Fibroblast of mammary gland (primary cell): Measurements from ENCODE around the gene RSPH1.
"Not testable (repeated sequence)": the region's sequence is repeated elsewhere in the genome, so short reads cannot be mapped to it uniquely, and the experiment has no call there.

Experiments
- DNase-seq: peaks from one replicate; pipeline ENCODE4 v3.0.0-alpha.2; 2010; ENCODE audit warnings: low read depth
- H3K4me3 ChIP-seq: 2 replicates; pipeline ENCODE4 v1.5.1; 2011; ENCODE audit warnings: low read depth, mild to moderate bottlenecking, low read length, moderate library complexity; ENCODE audit not compliant: control insufficient read depth
- TF ChIP-seq, protein P1 (sequence below): conservative IDR thresholded peaks from 2 replicates; pipeline ENCODE4 v1.5.1; 2011; ENCODE audit warnings: low read depth, low read length, inconsistent platforms; ENCODE audit not compliant: control insufficient read depth, insufficient read depth

Gene RSPH1

GRCh38 chr21:42471206-42471605, 24.8 kb downstream of the RSPH1 start:
- no peak overlapping the region for H3K4me3 ChIP-seq
- TF ChIP-seq, protein P1, sequence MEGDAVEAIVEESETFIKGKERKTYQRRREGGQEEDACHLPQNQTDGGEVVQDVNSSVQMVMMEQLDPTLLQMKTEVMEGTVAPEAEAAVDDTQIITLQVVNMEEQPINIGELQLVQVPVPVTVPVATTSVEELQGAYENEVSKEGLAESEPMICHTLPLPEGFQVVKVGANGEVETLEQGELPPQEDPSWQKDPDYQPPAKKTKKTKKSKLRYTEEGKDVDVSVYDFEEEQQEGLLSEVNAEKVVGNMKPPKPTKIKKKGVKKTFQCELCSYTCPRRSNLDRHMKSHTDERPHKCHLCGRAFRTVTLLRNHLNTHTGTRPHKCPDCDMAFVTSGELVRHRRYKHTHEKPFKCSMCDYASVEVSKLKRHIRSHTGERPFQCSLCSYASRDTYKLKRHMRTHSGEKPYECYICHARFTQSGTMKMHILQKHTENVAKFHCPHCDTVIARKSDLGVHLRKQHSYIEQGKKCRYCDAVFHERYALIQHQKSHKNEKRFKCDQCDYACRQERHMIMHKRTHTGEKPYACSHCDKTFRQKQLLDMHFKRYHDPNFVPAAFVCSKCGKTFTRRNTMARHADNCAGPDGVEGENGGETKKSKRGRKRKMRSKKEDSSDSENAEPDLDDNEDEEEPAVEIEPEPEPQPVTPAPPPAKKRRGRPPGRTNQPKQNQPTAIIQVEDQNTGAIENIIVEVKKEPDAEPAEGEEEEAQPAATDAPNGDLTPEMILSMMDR, result no peak
- DNase-seq, result no peak

- not testable (repeated sequence) for DNase-seq, H3K4me3 ChIP-seq
These were observed 26.3 kb downstream of the RSPH1 start for GRCh38 chr21:42469726-42470125.

GRCh38 chr21:42469272-42469671, 26.8 kb downstream of the RSPH1 start:
- no peak overlapping the region for H3K4me3 ChIP-seq
- no peak for DNase-seq
- TF ChIP-seq, protein P1, result no peak

- no peak for DNase-seq
- TF ChIP-seq, protein P1, result no peak
- H3K4me3 ChIP-seq, result no peak overlapping the region
These were observed 27.4 kb downstream of the RSPH1 start for GRCh38 chr21:42468491-42469131.

- TF ChIP-seq, protein P1, result no peak
- no peak for DNase-seq
These were observed 28.7 kb downstream of the RSPH1 start for GRCh38 chr21:42467140-42467983.

GRCh38 chr21:42466700-42467099, 29.3 kb downstream of the RSPH1 start:
- TF ChIP-seq, protein P1, result no peak
- no peak for DNase-seq
- no peak overlapping the region for H3K4me3 ChIP-seq

More at GRCh38 chr21:42467140-42467983, 28.7 kb downstream of the RSPH1 start:
- H3K4me3 ChIP-seq, result no peak overlapping the region

DNA sequence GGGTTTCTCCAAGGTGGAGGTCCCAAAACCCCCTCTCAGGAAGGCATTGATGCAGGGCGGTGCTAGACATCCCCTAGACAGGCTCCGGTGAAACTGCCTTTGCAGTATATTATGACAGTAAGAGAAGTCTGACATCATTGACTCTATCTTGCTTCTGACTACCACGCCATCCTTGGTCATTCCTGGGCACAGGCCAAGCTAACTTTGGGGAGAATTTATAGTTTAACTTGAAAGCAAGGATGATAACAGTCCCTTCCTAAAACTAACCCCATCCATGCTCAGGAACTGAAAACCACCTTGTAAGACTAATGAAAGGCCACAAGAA, 30.3 kb downstream of the RSPH1 start:
- no peak for DNase-seq
- TF ChIP-seq, protein P1, result no peak
- H3K4me3 ChIP-seq, result no peak overlapping the region
